ENCODE measurements around the gene CEP112. TPM values are rescaled to one million over a fixed set of nuclear protein-coding genes. Genes with fewer than 3 reads are reported as not detected.

Gene CEP112
- total RNA-seq, 1 donor from 2014 or later = 10.8 TPM

DNA sequence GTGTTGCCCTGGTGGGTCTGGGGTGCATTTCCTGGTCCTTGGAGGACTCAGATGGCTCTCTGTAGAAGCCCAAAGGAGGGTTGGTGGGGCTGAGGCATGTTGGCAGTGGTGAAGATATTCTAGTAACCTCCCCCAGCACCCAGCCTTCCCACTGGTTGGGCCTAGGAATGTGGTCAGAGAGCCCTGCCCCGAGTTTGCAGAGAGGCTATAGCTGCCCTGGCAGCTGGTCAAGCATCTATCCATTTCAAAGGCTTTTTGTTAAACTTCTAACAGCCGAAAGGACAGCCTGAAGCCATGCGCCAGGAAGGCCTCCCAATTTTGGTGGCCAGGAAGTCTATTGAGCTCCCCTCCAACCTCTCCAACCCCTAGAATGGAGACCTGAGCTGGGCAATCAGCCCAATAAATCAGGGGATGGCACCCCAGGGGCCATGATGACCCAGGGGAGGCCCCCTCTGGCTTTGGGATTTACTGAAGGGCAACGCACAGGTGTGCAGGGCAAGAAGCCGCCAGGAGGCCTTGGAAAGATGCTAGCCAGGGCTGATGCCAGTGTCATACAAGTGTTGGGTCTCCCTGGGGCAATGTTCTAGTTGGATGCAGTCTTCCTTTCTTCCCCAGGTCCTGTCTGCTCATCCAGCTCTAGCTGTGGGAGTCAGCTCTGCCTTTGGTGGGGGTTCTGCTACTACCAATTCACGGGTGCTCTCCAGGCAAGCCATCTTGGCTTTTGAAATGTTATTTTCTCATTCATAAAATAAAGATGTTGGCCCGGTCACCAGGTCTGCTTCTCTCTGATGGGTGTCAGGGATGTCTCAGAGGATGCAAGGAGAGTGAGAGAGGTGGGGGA is 599.6 kb downstream of the CEP112 start:
- no peak for DNase-seq

DNA sequence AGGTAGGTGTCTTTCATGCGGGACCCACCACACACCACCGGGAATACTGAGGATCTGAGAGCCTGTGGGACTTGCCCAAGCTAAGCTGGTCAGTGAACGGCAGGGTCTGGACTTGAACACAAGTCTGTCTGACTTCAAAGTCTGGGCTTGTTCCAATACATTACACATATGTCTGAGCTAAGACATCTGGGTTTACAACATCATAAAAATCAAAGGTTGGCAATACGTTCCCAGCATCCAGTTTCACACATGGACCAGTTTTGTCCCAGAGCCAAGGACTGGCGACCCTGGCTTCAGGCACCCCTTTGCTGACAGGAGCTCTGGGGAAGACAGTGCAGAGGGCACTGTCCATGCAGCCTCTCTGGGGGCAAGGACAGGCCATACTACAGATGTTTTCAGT is 602.6 kb downstream of the CEP112 start:
- no peak for DNase-seq

DNA sequence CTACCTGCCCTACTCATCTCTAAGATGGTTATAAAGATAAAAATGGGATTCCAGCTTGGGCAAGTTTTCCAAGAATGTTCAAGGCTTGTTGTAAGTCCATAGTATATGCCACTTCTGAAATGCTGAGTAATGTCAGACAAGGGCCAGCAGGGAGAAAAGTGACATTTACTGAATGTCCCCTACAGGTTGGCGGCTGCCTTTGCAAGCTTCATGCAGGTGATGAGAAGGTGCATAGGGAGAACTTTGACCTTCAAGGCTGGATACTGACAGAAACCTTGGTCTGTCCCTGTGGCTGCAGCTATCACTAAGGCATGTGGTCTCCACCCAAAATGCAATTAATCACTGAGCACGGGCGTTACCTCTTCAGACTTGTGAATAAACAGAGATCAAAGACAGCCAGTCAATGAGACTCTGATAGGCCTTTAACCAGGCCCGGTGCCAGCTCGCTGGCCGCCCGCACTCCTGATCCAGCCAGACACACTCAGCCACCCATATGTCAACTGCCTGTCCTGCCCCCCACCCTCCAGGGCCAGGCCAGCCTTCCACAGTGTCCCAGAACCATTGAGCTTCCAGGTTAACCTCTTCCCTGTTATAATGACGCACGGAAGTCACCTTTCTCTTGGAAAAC is 603.6 kb downstream of the CEP112 start:
- DNase-seq = no peak

GRCh38 chr17:65587534-65588180 is 604.3 kb downstream of the CEP112 start:
- no peak for DNase-seq

- no peak for DNase-seq
Measured at GRCh38 chr17:65586899-65587298, 605.0 kb downstream of the CEP112 start.

Other genes with a start within 250 kb of the CEP112 start
- 0.47 TPM for gene APOH, start 37.3 kb upstream of the CEP112 start, total RNA-seq
- gene PRKCA, start 110.5 kb upstream of the CEP112 start, total RNA-seq = 29.9 TPM

Data from occipital lobe (tissue), 2 donors.